GM18868 (cell line): ENCODE data around the gene ANXA2R.
"Not testable (repeated sequence)": the region's sequence is repeated elsewhere in the genome, so short reads cannot be mapped to it uniquely, and the experiment has no call there.

ENCODE experiments used
- ATAC-seq: cut with Tn5 transposase; IDR thresholded peaks from one replicate; pipeline ENCODE4 v1.9.1; 2021; ENCODE audit warnings: mild to moderate bottlenecking, moderate library complexity; ENCODE audit not compliant: unreplicated experiment

The ANXA2R gene

DNA sequence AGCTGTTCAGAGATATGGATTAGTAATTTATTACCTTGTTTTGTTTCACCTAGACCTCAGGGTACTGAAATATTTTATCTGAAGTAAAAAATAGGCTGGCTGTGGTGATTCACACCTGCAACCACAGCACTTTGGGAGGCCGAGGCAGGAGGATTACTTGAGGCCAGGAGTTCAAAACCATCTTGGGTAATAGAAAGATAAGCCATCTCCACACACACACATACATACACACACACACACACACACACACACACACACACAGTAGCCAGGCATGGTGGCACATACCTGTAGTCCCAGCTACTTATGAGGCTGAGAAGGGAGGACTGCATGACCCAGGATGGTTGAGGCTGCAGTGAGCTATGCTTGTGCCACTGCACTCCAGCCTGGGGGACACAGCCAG is 3.7 kb downstream of the ANXA2R start:
- no peak for ATAC-seq

DNA sequence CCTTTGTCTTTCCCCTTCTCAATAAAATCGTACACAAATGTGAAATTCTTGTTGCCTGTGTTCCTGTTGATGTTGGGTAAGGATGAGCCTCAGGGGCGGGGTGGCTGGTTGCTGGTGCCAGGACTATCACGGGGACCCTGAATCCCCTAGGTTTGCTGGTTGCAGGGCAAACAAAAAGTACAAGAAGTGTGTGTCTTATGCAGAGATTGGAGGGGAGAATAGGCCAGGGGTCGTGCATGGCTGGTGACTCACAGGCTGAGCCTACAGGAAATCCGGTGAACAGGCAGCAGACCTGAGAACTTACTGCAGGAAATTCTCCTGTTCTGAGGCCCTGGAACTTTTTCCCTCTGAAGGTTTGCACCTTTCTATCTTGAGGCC is 5.5 kb downstream of the ANXA2R start:
- ATAC-seq = no peak

GRCh38 chr5:43033841-43034590 is 6.1 kb downstream of the ANXA2R start:
- no peak for ATAC-seq

- ATAC-seq = no peak
These were observed 12.9 kb downstream of the ANXA2R start for GRCh38 chr5:43027054-43027785.

GRCh38 chr5:43025184-43025950 is 14.8 kb downstream of the ANXA2R start:
- ATAC-seq = not testable (repeated sequence)

DNA sequence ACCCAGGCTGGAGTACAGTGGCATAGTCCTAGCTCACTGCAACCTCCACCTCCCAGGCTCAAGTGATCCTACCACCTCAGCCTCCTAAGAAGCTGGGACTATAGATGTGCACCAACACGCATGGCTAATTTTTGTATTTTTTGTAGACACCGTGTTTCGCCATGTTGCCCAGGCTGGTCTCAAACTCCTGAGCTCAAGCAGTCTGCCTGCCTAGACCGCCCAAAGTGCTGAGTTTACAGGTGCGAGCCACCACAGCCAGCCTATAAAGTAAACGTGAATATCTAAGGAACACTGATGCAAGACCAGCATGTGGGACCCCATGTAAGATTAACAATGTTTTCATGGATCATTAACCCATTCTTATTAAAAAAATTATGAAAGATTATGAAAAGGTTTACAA is 15.9 kb downstream of the ANXA2R start:
- ATAC-seq = no peak

DNA sequence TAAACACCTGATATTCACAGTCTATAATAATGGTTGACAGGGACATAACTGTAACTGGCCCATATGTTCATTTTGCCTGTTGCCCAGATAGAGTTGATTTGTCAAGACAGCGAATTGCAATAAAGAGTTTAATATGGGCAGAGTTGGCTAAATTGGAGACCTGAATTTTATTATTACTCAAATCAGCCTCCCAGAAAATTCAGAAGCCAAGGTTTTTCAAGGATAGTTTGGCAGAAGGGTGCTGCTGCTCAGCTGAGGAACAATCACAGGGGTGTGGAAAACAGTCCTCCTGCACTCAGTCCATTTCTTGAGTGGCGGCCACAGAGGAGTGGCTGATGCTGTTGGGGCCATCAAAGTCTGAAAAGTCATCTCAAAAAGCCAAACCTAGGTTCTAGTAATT is 19.0 kb downstream of the ANXA2R start:
- no peak for ATAC-seq

DNA sequence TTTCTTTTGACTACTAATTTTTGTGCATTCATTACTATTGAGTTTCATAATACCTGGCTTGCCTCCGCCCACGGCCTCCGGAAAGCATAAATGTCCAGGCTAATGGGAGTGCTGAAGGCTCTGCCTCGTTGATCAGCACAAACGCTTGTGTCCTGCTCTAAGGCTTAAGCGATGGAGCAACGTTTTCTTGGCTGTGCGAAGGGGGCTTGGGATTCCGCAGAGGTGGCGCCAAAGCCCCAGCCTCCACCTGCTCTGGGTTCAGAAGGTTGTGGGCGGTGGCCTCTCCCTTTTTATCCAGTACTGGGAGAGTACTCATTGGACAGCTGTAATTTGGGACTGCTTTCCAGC is 19.7 kb downstream of the ANXA2R start:
- peak; percentile 13 for ATAC-seq

- peak; percentile 74 for ATAC-seq
These were observed 20.3 kb downstream of the ANXA2R start for GRCh38 chr5:43019614-43020398.

DNA sequence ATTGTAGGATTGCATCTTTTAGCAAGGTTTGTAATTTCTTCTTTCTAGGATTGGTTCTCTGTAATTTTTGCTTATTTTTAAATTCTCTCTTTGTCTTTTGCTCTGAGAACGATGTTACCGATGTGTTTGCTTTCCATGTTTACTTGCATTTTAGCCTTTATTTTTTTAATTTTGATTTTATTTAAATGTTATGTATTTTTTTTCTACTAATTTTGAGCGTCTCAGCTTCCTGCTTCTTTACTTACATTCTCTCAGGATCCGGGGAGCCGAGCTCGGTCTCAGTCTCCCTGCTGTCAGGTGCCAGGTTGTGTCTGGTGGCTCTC is 20.9 kb downstream of the ANXA2R start:
- ATAC-seq = no peak

DNA sequence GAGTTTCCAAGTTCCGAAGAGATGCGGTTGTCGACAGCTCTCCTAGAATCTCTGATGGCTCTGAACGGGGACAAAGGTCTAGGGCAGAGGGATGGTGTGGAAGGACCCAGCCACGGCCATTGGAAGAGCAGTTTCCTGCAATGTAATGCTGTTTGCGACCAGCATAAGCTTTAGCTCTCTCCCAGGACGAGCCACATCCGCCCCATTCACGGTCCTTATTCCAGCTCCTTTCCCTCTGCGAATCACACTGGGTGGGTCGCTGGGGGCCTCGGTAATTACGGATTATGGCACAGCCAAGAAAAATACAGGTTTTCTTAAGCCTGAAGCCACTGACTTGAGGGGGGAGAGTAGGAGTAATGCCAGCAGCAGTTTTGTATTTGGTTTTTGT is 22.7 kb downstream of the ANXA2R start:
- no peak for ATAC-seq

DNA sequence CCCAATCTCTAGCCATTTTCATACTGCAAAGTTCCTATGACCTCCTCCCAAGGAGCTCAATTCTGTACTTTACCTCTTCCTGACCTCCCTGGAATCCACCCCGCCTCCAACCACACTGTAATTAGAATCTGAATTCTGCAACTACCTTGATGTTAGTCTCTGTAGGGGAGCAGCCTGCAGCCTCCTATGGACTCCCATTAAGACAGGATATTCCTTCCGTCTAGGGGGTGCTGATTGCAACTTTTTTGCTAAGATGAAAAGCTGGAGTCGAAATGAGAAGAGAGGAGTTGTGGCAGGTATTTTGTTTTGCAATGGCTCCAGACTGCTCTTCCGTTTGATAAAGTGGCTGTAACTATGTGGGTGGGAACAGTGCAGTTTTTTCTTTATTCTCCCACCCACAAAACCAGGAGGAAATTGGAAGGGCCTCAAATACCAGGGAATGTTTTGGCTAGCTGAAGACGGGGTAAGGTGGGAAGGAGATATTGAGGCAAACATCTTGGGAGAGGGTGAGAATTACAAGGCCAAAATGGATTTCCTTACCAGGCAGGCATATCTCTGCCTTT is 23.8 kb downstream of the ANXA2R start:
- no peak for ATAC-seq

DNA sequence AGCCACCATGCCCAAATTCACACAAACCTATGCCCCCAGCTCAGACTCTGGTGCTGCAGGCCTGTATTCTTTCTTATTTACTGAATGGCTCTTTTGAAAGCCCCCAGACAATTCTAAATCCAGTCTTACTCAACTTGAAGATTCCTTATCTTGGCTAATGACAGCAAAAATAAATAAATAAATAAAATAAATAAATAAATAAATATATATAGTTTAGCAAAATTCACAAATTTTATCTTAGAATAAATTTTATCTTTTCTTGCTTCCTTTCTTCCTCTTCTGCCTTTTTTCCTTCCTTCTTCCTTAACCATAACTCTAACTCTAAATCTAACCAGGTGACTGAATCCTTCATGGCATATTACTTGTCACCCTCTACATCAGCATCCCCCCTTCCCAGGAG is 25.6 kb downstream of the ANXA2R start:
- ATAC-seq = no peak

GRCh38 chr5:43010935-43011315 is 29.2 kb downstream of the ANXA2R start:
- ATAC-seq = no peak

GRCh38 chr5:43008363-43009153 is 31.6 kb downstream of the ANXA2R start:
- peak; percentile 41 for ATAC-seq

GRCh38 chr5:43007911-43008362 is 32.2 kb downstream of the ANXA2R start:
- peak; percentile 45 for ATAC-seq

DNA sequence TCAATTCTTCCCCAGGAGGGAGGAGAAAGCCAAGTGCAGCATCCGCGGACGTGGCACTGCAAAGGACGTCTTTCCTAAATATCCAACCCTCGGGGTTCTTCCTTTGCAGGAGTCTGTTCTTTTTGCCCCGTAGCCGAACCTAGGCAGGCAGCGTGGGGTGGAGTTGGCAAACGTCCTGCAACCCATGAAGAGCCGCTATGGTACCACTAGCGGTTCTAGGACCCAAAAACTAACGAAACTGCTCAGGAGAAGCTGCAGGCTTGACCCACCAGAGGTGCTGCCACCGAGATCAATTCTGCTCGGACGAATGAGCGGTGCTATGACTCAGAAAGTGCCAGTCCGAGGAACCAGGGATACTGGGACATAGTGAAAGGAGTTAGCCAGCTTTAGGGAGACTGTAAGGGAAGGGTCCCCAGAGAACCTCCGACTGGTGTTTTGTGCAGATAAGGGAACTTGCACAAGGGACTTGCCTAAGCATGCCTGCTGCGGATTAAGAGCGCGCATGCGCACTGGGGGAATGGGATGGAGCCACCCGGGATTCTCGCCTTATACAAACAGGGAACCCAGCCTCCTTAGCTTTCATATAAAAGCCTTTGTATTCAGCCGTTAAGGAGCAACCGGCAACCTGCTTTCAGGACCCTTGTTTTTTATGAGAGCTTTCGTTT is 32.7 kb downstream of the ANXA2R start:
- ATAC-seq = peak; percentile 22

- ATAC-seq = no peak
These were observed 33.5 kb downstream of the ANXA2R start for GRCh38 chr5:43006424-43007202.

- no peak for ATAC-seq
These were observed 35.1 kb downstream of the ANXA2R start for GRCh38 chr5:43005031-43005430.
